ENCODE results near the gene NTN1. TPM values are rescaled to one million over a fixed set of nuclear protein-coding genes. Genes with fewer than 3 reads are reported as not detected.

NTN1 gene
- total RNA-seq, 1 donor from 2014 or later = 1.1 TPM

DNA sequence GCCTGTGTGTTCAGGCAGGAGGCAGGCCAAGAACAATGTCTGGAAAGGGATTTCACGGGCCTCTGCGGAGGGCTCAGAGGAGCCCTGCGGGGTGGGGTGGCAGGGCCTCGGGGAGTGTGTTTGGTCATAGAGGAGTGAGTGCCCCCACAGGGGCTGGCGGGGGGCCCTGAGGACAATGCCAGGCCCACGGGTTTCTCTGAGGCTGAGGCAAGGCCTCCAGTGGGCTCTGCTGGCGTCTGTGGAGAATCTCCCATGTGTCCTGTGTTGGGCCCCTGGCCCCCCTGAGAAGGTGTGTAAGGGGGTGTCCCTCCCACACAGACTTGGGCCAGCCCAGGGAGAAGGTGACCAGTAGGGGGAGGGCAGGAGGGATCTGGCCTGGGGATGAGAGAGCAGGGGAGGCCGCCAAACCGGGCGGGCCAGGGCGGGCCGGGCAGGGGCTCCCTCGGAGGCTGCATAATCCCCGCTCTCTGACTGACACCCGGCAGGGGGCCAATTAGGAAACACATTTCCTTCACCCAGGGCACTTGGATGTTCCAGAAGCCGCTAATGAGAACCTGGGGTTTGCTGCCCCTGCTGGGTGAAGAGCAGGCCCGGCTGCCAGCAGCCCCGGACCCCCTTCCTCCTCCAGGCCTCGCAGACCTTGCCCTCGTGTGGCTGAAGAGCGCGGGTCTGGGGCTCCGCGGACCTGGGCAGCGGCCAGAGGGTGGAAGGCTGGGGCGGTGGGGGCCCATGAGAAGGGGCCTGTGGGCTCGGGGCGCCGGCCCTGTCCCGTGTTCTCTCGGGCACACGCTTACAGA is 204.2 kb downstream of the NTN1 start:
- DNase-seq = no peak
- CTCF ChIA-PET = no interaction called here
- POLR2A ChIA-PET = no interaction called here
- Mint-ChIP-seq H3K27me3 (peaks cover 6% of the 10 kb centered on the region), H3K4me3 (no peak overlapping the region), H3K9me3 (no peaks in the 10 kb centered on the region), H3K27ac (no peak overlapping the region), H3K36me3 (ENCODE audit: low read depth) (no peaks in the 10 kb centered on the region), H3K4me1 (no peaks in the 10 kb centered on the region)
- no peak for ATAC-seq (ENCODE audit: low read depth)
- intact Hi-C loops (cut with micrococcal nuclease) = no loop called here
- TF ChIP-seq, protein P1, sequence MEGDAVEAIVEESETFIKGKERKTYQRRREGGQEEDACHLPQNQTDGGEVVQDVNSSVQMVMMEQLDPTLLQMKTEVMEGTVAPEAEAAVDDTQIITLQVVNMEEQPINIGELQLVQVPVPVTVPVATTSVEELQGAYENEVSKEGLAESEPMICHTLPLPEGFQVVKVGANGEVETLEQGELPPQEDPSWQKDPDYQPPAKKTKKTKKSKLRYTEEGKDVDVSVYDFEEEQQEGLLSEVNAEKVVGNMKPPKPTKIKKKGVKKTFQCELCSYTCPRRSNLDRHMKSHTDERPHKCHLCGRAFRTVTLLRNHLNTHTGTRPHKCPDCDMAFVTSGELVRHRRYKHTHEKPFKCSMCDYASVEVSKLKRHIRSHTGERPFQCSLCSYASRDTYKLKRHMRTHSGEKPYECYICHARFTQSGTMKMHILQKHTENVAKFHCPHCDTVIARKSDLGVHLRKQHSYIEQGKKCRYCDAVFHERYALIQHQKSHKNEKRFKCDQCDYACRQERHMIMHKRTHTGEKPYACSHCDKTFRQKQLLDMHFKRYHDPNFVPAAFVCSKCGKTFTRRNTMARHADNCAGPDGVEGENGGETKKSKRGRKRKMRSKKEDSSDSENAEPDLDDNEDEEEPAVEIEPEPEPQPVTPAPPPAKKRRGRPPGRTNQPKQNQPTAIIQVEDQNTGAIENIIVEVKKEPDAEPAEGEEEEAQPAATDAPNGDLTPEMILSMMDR (IDR thresholded peaks at IDR 0.05) = no peak

DNA sequence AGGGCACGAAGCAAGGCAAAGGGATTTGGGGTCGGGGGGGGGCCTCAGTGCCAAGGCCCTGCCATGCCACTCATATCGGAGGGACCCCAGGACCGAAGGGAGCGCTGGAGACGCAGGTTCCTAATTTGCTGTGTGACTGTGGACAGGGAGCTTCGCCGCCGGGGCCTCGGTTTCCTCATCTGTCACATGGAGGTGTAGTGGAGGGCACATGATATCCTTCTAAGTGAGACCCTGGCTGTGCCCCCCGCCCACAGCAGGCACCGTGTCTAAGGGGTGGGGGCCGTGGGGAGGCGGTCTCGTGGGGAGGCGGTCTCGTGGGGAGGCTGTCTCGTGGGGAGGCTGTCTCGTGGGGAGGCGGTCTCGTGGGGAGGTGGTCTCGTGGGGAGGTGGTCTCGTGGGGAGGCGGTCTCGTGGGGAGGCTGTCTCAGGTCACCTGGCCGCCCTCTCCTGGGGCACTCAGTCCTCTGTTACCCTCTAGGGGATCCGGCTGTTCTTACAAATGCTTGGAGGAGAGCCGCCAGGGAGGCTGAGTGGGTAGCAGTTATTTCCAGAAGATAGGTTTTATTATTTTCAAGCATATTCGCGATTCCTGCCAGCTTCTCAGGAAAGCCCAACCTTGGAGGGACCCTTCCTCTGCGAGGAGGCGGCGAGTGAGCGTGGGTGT is 205.0 kb downstream of the NTN1 start:
- no peak overlapping the region for H3K4me3 Mint-ChIP-seq
- H3K27ac Mint-ChIP-seq = no peak overlapping the region
- intact Hi-C loops (cut with micrococcal nuclease) = no loop called here
- POLR2A ChIA-PET = no interaction called here
- H3K4me1 Mint-ChIP-seq = no peaks in the 10 kb centered on the region
- H3K27me3 Mint-ChIP-seq = peaks cover 6% of the 10 kb centered on the region
- no peaks in the 10 kb centered on the region for H3K36me3 Mint-ChIP-seq (ENCODE audit: low read depth)
- DNase-seq = no peak
- H3K9me3 Mint-ChIP-seq = no peaks in the 10 kb centered on the region
- no peak for ATAC-seq (ENCODE audit: low read depth)
- CTCF ChIA-PET = no interaction called here
- TF ChIP-seq, protein P1 (IDR thresholded peaks at IDR 0.05) = no peak

DNA sequence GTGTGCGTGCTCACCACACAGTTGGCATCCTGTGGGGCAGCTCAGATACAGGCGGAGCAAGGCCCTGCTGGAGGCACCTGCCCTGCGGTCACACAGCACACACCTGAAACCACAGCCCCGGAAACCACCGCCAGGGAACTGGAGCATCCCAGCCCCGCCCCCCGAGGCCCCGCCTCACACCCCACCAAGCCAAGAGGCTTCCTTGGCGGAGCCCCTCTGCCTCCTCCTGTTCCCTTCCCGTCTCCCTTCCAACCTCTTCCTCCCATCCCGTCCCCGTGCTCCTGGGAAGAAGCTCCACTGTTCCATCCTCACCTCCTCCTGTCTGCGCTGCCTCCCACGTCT is 205.5 kb downstream of the NTN1 start:
- Mint-ChIP-seq H3K27ac (no peak overlapping the region), H3K4me1 (no peaks in the 10 kb centered on the region), H3K4me3 (no peak overlapping the region), H3K36me3 (ENCODE audit: low read depth) (no peaks in the 10 kb centered on the region), H3K9me3 (no peaks in the 10 kb centered on the region), H3K27me3 (peaks cover 6% of the 10 kb centered on the region)
- CTCF ChIA-PET = no interaction called here
- intact Hi-C loops (cut with micrococcal nuclease) = no loop called here
- ATAC-seq (ENCODE audit: low read depth) = no peak
- TF ChIP-seq, protein P1 (IDR thresholded peaks at IDR 0.05) = no peak
- DNase-seq = no peak
- POLR2A ChIA-PET = no interaction called here

DNA sequence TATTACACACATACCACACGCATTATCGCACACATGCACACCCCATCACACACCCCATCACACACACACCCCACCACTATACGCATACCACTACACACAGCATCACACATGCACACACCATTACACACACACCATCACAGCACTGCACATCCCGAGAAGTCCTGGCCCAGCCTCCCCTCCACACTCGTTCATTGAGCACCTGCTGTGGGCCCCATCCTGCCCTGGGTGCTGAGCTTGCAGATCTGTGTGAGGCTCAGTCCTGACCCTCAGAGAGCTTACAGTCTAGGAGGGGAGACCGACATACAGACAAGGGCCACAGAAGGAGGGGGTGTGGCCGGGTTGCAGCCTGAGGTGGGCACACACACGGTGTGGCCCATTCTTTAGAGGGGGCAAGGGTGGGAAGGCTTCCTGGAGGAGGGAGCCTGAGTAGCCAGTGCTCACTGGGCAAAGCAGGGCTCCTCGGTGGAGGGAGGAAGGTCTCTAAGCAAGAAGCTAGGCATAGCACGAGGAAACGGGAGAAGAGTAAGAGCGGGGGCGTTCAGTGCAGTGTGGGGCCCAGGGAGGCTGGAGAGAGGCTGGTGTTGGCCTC is 206.6 kb downstream of the NTN1 start:
- TF ChIP-seq, protein P1 (IDR thresholded peaks at IDR 0.05) = no peak
- POLR2A ChIA-PET = no interaction called here
- intact Hi-C loops (cut with micrococcal nuclease) = no loop called here
- ATAC-seq (ENCODE audit: low read depth) = no peak
- Mint-ChIP-seq H3K27me3 (peaks cover 3% of the 10 kb centered on the region), H3K36me3 (ENCODE audit: low read depth) (no peaks in the 10 kb centered on the region), H3K9me3 (no peaks in the 10 kb centered on the region), H3K27ac (no peak overlapping the region), H3K4me3 (no peak overlapping the region), H3K4me1 (no peaks in the 10 kb centered on the region)
- no peak for DNase-seq
- CTCF ChIA-PET = no interaction called here

DNA sequence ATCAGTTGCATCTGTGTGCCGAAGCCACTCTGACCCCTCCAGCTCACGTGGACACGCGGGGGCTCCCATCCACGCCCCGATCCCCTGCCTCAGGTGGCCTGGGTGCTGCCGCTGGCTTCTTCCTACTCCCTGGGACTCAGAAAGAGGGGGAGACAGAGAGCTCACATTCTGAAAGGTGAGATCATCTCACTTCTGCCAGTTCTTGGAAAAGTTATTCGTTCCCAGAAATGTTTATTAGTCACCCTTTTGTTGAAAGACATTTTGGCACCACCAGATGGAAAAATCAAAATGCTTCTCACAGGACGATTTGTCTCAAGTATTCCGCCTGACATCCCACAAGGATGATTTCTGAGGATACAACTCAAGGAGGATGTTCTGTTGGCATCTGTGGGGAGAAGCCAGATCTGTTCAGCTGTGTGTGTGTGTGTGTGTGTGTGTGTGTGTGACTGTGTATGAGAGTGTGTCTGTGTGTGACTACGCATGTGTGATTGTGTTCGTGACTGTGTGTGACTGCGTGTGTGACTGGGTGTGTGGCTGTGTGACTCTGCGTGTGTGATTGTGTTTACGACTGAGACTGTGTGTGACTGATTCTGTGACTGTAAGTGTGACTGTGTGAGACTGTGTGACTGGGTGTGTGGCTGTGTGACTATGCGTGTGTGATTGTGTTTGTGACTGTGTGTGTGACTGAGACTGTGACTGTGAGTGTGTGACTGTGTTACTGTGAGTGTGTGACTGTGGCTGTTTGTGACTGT is 207.3 kb downstream of the NTN1 start:
- POLR2A ChIA-PET = no interaction called here
- Mint-ChIP-seq H3K9me3 (no peaks in the 10 kb centered on the region), H3K27me3 (peaks cover 5% of the 10 kb centered on the region), H3K4me1 (no peaks in the 10 kb centered on the region), H3K36me3 (ENCODE audit: low read depth) (no peaks in the 10 kb centered on the region), H3K4me3 (no peak overlapping the region), H3K27ac (no peak overlapping the region)
- TF ChIP-seq, protein P1 (IDR thresholded peaks at IDR 0.05) = no peak
- intact Hi-C loops (cut with micrococcal nuclease) = no loop called here
- ATAC-seq (ENCODE audit: low read depth) = no peak
- DNase-seq = no peak
- CTCF ChIA-PET = no interaction called here
